Mesenteric fat pad (tissue), 1 donor: Measurements from ENCODE around the gene SH2D5. TPM values are rescaled to one million over a fixed set of nuclear protein-coding genes. Genes with fewer than 3 reads are reported as not detected.
A peak's percentile ranks its signal among the peaks of the same experiment; 100 is the strongest.

Source experiments
- DNase-seq: peaks from one replicate; pipeline ENCODE4 v3.0.0-alpha.2; 2020; ENCODE audit warnings: low spot score
- long read RNA-seq: library from polyadenylated mRNA; unstranded; transcript quantifications from one replicate; pipeline ENCODE4 v2.0.0, GENCODE V29; 2020
- total RNA-seq: library from RNA; stranded (reverse); fragmentation: NEBNext Ultra II Directional; extraction: Animal tissue kit (Norgen Biotek cat#: 25700); gene quantifications from one replicate; pipeline ENCODE4 v1.2.1, GENCODE V29; 2021
- donor health status: DM: yes; HTN: yes; CAD: no.

The SH2D5 gene
- 0.22 TPM for total RNA-seq
- long read RNA-seq: 0 reads

DNA sequence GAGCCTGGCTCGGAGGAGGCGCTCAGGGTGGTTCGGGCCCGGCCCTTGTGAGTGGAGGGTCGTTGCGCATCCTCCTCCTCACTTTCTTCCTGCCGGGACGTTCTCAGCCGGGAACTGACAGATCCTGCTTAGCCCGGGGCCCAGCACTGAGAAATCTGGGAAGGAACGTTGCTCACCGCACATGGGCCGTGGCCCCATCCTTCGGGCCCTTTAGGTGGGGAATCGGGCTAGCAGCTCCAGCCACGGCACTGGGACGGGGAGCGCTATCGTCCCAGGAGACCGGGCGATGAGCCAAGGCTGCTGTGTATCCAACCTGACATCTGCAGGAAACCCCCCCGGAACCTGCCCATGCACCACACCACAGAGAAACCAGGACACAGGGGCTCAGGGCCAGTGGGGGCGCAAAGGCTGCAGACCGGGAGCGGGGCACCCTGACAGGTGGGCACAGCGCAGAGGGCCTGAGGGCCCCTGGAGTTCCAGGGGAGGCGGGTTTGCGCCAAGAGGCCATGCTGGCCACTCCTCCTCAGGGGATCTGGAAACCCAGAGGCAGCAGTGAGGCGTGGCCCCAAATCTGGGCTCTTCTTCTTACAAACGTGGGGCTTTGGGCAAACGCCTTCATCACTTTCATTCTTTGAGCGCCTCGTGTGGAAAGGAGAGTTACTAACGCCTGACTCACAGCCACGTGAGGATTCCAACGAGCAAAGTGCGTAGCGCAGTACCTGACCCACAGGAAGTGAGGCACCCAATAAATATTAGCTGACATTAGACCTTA, at the start of gene SH2D5:
TSS of gene SH2D5 (minus strand) at position 116 of the 772 bp plus-strand sequence. CDS start 4,659 bp downstream, outside the sequence.
- peak; percentile 89 for DNase-seq

- no peak for DNase-seq
Measured at GRCh38 chr1:20775700-20776099, 43.2 kb upstream of the SH2D5 start.

DNA sequence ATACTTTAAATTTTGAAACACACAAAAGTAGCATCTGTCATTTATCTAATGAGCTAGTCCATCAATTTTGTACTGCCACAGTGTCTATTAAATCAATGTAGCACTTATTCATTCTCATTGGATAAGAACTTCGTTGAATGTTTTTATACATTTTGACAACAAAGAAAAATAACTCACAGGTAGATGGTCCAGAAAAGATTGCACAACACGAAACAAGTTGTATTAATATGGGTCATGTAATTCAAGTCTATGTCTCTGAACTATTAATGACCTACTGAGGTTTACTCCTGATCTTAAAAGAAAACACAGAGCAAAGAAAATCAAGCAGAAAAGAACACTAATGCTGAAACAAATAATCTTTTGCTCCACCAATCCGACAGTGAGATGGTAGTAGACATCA, 39.3 kb upstream of the SH2D5 start:
- DNase-seq: no peak

DNA sequence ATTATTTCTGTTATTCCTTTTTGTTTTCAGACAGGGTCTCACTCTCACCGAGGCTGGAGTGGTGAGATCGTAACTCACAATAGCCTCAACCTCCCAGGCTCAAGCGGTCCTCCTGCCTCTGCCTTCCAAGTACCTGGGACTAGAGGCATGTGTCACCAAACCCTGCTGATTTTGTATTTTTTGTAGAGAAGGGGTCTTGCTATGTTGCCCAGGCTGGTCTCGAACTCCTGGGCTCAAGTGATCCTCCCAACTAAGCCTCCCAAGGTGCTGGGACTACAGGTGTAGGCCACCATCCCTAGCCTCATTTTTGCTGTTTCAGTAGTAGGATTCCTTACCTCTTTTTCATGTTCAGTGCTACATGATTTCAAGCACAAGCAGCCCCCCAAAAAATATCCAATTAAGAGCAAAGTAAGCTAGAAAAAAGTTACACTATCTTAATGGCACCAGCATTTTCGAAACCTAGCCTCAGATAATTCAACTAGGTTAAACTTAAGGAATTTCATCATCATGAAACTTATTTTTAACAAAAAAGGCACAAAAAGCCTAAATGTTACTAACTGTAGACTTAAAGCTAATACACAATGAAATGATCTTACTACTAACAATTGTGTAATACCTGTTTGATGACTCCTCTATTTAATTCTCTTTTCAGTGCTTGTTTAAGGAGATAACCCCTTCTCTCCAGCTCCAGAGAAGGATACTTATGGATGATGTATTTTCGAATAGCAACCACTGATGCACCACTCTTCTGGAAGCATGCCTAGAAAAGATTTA, 38.0 kb upstream of the SH2D5 start:
- no peak for DNase-seq

DNA sequence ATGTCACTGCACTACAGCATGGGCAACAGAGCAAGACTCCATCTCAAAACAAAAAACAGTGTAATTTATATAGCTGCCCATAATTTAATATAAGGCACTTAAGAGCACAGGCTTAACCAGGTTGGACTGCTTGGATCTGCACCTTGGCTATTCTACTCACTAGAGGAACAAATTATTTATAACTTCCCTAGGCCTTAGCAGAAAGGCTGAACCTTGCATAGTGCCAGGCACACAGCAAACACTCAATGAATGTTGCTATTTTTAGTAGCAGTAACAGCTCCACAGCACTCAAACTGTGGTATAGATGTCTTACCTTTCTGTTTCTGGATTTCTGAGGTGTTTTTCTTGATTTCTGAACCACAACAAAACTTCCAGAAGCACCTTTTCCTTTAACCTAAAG, 34.8 kb upstream of the SH2D5 start:
- DNase-seq: no peak

- no peak for DNase-seq
Measured at GRCh38 chr1:20763417-20763816, 30.9 kb upstream of the SH2D5 start.

DNA sequence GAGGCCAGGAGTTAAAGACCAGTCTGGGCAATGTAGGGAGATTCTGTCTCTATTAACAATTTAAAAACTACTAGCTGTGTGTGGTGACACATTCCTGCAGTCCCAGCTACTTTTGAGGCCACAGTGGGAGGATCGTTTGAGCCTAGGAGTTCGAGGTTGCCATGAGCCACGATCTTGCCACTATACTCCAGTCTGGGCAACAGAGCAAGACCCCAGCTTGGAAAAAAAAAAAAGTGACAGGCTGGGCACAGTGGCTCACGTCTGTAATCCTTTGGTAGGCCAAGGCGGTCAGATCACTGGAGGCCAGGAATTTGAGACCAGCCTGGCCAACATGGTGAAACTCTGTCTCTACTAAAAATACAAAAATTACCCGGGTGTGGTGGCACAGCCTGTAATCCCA, 27.8 kb upstream of the SH2D5 start:
- DNase-seq: no peak

DNA sequence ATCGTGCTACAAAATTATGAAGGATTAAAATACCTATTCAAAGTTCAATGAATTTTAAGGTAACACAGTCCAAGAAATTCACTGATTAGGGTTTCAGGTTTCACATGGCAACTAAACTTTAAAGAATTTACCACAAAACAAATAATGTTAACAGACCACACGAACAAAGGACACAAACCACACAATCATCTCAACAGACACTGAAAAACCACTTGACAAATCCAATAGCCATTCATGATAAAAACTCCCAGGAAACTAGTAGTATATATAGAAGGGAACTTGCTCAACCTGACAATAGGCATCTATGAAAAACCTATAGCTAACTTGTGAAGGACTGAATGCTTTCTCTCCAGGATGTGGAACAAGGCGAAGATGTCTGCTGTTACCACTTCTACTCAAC, 21.1 kb upstream of the SH2D5 start:
- no peak for DNase-seq

DNA sequence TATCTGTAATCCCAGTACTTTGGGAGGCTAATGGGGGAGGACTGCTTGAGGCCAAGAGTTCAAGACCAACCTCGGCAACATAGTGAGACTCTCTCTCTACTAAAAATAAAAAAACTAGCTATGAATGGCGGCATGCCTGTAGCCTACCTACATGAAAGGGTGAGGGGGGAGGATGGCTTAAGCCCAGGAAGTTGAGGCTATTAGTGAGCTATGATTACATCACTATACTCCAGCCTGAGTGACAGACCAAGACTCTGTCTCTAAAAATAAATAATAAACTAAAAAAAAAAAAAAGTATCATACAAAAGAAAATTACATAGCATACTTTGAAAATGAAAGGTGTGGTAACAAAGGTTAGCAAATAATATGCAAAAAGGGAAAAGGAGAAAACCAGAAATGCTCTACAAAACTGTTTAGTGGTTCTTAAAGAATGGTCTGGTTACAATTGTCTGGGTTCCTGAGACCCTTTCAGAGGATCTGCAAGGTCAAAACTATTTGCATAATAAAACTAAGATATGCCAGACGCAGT, 19.0 kb upstream of the SH2D5 start:
- DNase-seq: no peak

- no peak for DNase-seq
Measured at GRCh38 chr1:20742671-20743070, 10.2 kb upstream of the SH2D5 start.

DNA sequence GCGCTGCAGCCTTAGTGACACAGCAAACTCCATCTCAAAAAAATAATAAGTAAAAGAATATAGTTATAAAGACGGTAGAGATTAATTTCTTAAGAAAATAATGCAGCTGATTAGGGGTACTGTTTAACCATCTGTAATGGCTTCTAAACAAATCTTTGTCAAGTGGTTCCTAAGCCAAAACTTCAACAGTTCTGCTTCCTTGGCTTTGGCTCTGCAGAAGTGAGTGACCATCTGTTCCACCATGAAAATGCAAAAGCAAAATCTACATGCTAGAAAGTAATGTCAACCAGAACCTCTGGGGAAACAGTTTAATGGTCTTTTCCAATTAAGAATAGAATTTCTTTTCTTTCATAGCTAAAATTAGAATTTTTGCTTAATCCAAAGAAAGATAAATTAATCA, 8.3 kb upstream of the SH2D5 start:
- DNase-seq: no peak

- no peak for DNase-seq
Measured at GRCh38 chr1:20739225-20739624, 6.7 kb upstream of the SH2D5 start.

DNA sequence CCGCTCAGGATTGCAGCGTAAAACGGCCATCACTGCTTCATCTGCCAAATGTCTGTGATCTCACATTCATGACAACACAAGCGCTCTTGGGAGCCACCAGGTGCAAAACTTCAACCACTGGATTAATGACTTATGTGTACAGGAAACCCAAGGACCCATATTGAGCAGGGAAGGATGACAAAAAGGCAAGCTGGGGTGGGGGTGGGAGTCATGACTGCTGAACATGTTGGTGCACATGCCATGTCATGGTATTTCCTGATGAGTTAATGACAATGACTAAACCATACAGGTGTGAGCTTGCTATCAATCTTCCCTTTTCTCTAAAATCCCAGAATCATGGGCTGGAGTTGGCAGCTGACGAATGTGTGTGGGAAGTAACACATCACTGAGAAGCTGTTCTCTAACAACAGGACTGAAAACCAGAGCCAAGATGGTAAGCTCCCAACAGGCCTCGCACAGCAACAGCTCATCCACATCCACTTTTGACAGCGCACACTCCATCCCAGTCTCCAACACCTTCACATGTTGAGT, 3.1 kb upstream of the SH2D5 start:
- DNase-seq: peak; percentile 28

DNA sequence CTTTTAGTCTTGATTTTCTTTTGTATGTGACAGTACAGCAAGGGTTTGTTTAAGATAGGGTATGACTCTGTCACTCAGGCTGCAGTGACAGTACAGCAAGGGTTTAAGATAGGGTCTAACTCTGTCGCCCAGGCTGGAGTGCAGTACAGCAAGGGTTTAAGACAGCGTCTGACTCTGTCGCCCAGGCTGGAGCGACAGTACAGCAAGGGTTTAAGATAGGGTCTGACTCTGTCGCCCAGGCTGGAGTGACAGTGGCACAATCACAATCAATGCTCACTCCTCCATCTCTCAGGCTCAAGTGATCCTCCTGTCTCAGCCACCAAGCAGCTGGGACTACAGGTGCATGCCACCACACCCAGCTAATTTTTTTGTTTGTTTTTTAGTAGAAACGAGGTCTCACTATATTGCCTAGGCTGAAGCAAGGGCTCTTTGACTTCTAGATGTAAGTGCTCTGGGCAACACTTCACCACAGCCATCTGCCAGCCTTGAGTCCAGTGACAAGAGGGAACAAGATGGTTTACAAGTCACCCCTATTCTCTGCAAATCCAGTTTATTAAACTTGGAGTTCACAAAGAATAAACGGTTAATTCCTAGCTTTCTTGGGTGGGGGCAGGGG, 965 bp upstream of the SH2D5 start:
- DNase-seq: peak; percentile 49

- DNase-seq: peak; percentile 92
Measured at GRCh38 chr1:20732071-20732587, 374 bp downstream of the SH2D5 start.

DNA sequence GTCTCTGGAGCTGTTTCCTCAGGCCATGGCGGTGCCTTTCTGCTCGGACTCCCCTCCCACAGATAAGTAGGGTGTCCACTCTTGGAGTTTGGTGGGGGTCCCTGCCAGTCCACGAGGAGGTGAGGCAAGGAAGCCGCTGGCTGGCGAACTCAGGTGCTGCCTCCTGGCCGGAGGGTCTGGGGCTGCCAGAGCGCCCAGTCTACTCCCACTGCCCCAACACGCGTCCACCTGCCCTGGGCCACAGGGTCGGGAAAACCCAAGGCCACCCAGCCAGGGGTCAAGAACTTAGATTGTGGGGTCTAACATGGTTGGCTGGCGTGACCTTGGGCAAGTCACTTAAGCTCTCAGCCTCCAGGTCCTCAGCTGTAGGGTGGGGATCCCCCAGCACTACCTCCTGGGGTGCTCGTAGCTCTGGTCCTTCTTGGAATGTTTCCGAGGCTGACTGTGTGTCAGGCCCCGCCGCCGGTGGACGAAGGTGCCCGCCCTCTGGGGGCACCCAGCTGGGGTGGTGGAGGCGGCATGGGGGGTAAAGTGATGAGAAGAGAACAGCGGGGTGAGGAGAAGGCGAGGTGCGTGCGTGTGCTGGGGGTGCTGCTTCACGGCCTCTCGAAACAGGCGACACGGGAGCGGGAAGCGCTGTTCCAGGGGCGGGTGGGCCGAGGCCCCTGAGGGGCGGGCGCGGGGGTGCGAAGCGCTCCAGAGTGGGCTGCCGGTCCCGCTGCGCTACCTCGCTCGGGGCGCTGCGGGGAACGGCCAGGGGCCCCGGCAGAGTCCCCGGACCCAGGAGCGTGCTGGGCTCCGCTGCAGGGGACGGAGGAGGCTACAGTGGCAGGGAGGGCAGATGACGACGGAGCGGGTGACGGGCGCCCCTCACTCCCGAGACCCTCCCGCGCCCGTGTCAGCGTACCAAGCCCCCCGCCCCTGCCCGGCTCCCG, 1.2 kb downstream of the SH2D5 start:
- DNase-seq: peak; percentile 82

GRCh38 chr1:20730690-20731056, 1.8 kb downstream of the SH2D5 start:
- DNase-seq: no peak

DNA sequence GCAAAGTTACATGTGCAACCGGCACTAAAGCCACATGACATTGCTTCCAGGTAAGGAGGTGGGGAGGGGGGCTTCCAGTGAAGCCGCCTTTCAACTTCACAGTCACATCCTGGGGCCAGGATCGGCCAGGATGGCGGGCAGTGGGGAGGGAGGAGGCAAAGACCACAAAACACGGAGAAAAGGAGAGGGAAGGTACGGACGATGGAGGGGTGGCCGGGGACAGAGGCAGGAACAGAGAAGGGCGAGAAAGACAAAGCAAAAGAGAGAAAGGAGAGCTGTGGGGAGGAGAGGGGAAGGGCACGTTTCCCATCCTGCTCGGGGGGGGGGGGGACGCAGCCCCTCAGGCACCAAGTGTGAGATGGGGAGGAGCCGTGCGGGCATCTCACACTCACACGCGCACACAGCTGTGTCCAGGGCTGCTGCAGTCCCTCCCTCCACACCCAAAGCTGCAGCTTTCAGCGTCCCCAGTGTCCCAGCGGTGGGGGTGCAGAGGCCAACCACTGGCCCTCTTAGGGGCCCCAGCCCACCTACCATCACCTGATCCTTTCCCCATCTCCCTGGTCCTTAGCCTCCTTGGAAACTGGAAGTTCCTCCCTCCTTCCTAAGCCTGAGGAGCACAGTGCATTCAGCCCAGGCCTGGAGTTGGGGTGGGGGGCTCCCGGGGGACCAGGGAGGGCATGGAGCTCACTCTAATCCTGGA, 2.4 kb downstream of the SH2D5 start:
- DNase-seq: peak; percentile 51

DNA sequence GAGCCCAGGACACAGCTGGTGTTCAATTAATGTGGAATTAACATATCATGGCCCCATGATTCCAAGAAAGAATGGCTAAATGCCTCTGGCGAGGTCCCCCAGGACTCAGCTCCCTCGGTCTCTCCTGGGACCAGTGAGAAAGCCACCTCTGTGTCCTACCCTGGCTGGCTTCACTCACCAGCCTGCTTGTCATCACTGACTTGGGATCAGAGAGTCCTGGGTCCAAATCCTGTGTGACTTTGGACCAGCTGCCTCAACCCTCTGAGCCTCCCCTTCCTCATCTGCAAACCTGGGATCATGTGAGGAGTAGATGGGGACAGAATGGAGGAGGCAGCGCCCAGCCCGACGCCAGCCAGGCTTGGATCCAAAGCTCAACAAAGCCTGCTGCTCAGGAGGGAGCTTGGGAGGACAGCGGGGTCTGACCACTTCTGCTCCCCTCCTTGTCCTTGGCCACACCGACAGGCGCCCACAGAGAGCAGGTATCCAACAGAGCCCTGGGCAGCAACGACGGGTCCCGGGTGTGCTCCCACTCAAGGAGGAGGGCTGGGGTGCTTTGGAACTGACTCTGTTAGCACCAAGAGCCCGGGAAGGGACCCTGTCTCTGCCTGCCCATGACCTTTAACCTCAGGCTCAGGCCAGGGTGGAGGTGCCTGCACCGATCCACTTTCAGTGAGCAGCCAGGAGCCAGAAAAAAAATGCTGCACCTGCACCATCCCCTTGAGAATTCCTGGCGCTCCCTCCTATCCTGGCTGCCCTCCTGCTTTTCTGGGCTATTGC, 3.2 kb downstream of the SH2D5 start:
- DNase-seq: peak; percentile 68
